ENCODE measurements around the gene TYW5. TPM values are rescaled to one million over a fixed set of nuclear protein-coding genes. Genes with fewer than 3 reads are reported as not detected.
A peak's percentile ranks its signal among the peaks of the same experiment; 100 is the strongest.

The TYW5 gene
- total RNA-seq, 1 experiment from 2014 or later = 13.5 TPM

DNA sequence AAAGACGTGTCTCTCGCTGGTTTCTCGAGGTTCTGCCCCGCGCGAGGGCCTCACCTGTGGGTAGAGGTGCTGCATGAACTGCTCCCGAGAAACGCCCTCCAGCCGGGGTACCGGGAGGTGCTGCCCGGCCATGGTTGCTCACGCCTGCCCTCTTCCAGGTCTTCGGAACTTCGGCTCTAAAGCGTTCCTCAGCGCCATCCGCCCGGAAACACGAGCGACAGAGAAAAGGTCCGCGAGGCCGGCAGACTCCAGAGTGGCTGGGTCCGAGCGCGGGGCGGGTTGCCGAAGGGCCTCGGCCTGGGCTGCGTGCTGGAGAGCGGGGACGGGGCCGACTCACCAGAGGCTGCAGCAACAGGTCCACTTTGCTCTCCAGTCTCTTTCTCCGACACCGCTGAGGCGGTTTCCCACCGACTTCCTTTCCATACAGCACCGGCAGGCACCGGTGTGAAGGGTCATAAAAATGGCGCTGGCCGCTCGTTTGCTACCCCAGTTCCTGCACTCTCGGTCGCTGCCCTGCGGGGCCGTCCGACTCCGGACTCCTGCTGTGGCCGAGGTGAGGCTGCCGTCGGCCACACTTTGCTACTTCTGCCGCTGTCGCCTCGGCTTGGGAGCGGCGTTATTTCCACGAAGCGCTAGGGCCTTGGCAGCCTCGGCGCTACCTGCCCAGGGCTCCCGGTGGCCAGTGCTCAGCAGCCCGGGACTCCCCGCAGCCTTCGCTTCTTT is at the start of gene TYW5, which contains the start of gene MAIP1 (continued):
- TF ChIP-seq, protein P1, sequence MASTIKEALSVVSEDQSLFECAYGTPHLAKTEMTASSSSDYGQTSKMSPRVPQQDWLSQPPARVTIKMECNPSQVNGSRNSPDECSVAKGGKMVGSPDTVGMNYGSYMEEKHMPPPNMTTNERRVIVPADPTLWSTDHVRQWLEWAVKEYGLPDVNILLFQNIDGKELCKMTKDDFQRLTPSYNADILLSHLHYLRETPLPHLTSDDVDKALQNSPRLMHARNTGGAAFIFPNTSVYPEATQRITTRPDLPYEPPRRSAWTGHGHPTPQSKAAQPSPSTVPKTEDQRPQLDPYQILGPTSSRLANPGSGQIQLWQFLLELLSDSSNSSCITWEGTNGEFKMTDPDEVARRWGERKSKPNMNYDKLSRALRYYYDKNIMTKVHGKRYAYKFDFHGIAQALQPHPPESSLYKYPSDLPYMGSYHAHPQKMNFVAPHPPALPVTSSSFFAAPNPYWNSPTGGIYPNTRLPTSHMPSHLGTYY (CRISPR knock-in tag; IDR thresholded peaks at IDR 0.05) = no peak
- TF ChIP-seq, protein P2, sequence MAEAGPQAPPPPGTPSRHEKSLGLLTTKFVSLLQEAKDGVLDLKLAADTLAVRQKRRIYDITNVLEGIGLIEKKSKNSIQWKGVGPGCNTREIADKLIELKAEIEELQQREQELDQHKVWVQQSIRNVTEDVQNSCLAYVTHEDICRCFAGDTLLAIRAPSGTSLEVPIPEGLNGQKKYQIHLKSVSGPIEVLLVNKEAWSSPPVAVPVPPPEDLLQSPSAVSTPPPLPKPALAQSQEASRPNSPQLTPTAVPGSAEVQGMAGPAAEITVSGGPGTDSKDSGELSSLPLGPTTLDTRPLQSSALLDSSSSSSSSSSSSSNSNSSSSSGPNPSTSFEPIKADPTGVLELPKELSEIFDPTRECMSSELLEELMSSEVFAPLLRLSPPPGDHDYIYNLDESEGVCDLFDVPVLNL (CRISPR knock-in tag; IDR thresholded peaks at IDR 0.05; ENCODE audit: borderline replicate concordance, low read depth) = no peak; the same call in 1 of the 2 replicates
- TF ChIP-seq OVOL2 (CRISPR knock-in tag; IDR thresholded peaks at IDR 0.05; ENCODE audit: borderline replicate concordance) = no peak
- TF ChIP-seq, protein P3, sequence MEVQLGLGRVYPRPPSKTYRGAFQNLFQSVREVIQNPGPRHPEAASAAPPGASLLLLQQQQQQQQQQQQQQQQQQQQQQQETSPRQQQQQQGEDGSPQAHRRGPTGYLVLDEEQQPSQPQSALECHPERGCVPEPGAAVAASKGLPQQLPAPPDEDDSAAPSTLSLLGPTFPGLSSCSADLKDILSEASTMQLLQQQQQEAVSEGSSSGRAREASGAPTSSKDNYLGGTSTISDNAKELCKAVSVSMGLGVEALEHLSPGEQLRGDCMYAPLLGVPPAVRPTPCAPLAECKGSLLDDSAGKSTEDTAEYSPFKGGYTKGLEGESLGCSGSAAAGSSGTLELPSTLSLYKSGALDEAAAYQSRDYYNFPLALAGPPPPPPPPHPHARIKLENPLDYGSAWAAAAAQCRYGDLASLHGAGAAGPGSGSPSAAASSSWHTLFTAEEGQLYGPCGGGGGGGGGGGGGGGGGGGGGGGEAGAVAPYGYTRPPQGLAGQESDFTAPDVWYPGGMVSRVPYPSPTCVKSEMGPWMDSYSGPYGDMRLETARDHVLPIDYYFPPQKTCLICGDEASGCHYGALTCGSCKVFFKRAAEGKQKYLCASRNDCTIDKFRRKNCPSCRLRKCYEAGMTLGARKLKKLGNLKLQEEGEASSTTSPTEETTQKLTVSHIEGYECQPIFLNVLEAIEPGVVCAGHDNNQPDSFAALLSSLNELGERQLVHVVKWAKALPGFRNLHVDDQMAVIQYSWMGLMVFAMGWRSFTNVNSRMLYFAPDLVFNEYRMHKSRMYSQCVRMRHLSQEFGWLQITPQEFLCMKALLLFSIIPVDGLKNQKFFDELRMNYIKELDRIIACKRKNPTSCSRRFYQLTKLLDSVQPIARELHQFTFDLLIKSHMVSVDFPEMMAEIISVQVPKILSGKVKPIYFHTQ (CRISPR knock-in tag; IDR thresholded peaks at IDR 0.05) = 0 out of 2 replicates have a peak, but pooled peaks have one; percentile 53
- no peak for TF ChIP-seq TCF7 (CRISPR knock-in tag; IDR thresholded peaks at IDR 0.05; ENCODE audit: low read depth)
- TF ChIP-seq, protein P4, sequence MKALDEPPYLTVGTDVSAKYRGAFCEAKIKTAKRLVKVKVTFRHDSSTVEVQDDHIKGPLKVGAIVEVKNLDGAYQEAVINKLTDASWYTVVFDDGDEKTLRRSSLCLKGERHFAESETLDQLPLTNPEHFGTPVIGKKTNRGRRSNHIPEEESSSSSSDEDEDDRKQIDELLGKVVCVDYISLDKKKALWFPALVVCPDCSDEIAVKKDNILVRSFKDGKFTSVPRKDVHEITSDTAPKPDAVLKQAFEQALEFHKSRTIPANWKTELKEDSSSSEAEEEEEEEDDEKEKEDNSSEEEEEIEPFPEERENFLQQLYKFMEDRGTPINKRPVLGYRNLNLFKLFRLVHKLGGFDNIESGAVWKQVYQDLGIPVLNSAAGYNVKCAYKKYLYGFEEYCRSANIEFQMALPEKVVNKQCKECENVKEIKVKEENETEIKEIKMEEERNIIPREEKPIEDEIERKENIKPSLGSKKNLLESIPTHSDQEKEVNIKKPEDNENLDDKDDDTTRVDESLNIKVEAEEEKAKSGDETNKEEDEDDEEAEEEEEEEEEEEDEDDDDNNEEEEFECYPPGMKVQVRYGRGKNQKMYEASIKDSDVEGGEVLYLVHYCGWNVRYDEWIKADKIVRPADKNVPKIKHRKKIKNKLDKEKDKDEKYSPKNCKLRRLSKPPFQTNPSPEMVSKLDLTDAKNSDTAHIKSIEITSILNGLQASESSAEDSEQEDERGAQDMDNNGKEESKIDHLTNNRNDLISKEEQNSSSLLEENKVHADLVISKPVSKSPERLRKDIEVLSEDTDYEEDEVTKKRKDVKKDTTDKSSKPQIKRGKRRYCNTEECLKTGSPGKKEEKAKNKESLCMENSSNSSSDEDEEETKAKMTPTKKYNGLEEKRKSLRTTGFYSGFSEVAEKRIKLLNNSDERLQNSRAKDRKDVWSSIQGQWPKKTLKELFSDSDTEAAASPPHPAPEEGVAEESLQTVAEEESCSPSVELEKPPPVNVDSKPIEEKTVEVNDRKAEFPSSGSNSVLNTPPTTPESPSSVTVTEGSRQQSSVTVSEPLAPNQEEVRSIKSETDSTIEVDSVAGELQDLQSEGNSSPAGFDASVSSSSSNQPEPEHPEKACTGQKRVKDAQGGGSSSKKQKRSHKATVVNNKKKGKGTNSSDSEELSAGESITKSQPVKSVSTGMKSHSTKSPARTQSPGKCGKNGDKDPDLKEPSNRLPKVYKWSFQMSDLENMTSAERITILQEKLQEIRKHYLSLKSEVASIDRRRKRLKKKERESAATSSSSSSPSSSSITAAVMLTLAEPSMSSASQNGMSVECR (CRISPR knock-in tag; IDR thresholded peaks at IDR 0.05; ENCODE audit: borderline replicate concordance) = peak; percentile 86
- TF ChIP-seq SP1 (CRISPR knock-in tag; conservative IDR thresholded peaks at IDR 0.05) = peak; percentile 19
- TF ChIP-seq ELF4 (CRISPR knock-in tag; IDR thresholded peaks at IDR 0.05; ENCODE audit: low read depth) = no peak

DNA sequence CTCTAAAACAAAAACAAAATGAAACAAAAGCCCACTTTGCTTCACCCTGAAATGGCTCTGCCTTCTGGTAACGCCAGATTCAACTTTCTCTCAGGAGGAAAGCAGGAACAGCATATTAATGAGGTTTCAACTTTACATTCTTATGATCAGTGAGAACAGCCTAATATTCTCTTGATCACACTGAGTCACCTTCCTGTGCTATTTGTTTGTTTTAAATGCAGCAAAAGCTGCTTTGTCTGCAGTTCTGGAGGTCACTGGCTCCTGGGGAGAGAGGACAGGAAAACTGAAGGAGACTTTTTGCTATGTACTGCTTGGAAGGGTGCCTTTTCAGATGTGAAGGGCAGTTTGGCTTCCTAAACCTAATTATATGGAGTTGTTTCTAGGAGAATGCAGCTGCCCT is 48.2 kb upstream of the TYW5 start:
- Mint-ChIP-seq H3K4me1 (peaks cover 29% of the 10 kb centered on the region), H3K4me3 (no peak overlapping the region), H3K27me3 (ENCODE audit: low read depth) (no peaks in the 10 kb centered on the region; the same call in 1 of the 2 replicates), H3K36me3 (peaks cover 19% of the 10 kb centered on the region), H3K27ac (peak overlapping the region; percentile 71), H3K9me3 (peaks cover 30% of the 10 kb centered on the region)
- CTCF ChIA-PET = interaction anchor here (1.0 kb wide), 2 partner anchors 18 to 480 kb away, joined by 3 to 7 read pairs; no protein-coding TSS in a partner anchor
- DNase-seq (ENCODE audit: low spot score) (no peak), ATAC-seq (peak; percentile 38; the same call in 1 of the 2 replicates)
- POLR2A ChIA-PET = no interaction called here
- TF ChIP-seq FOXK1 (CRISPR knock-in tag; IDR thresholded peaks at IDR 0.05) (no peak), ZNF416 (CRISPR knock-in tag; IDR thresholded peaks at IDR 0.05) (no peak), FOXJ3 (CRISPR knock-in tag; IDR thresholded peaks at IDR 0.05; ENCODE audit: borderline replicate concordance) (no peak), ATF1 (CRISPR knock-in tag; IDR thresholded peaks at IDR 0.05) (no peak), SOX15 (CRISPR knock-in tag; IDR thresholded peaks at IDR 0.05) (no peak), TEAD1 (CRISPR knock-in tag; IDR thresholded peaks at IDR 0.05) (no peak), NR1H2 (CRISPR knock-in tag; IDR thresholded peaks at IDR 0.05) (no peak)
- TF ChIP-seq, protein P5, sequence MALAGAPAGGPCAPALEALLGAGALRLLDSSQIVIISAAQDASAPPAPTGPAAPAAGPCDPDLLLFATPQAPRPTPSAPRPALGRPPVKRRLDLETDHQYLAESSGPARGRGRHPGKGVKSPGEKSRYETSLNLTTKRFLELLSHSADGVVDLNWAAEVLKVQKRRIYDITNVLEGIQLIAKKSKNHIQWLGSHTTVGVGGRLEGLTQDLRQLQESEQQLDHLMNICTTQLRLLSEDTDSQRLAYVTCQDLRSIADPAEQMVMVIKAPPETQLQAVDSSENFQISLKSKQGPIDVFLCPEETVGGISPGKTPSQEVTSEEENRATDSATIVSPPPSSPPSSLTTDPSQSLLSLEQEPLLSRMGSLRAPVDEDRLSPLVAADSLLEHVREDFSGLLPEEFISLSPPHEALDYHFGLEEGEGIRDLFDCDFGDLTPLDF (CRISPR knock-in tag; IDR thresholded peaks at IDR 0.05) = no peak
- TF ChIP-seq, protein P6, sequence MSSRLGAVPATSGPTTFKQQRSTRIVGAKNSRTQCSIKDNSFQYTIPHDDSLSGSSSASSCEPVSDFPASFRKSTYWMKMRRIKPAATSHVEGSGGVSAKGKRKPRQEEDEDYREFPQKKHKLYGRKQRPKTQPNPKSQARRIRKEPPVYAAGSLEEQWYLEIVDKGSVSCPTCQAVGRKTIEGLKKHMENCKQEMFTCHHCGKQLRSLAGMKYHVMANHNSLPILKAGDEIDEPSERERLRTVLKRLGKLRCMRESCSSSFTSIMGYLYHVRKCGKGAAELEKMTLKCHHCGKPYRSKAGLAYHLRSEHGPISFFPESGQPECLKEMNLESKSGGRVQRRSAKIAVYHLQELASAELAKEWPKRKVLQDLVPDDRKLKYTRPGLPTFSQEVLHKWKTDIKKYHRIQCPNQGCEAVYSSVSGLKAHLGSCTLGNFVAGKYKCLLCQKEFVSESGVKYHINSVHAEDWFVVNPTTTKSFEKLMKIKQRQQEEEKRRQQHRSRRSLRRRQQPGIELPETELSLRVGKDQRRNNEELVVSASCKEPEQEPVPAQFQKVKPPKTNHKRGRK (CRISPR knock-in tag; IDR thresholded peaks at IDR 0.05; ENCODE audit: borderline replicate concordance) = no peak
- TF ChIP-seq, protein P4 (CRISPR knock-in tag; IDR thresholded peaks at IDR 0.05; ENCODE audit: borderline replicate concordance) = no peak

Data from WTC11 (cell line).